GM19452 (cell line): ENCODE results near the gene TRIM71.
A peak's percentile ranks its signal among the peaks of the same experiment; 100 is the strongest.
"Not testable (repeated sequence)": the region's sequence is repeated elsewhere in the genome, so short reads cannot be mapped to it uniquely, and the experiment has no call there.

ENCODE experiments used
- ATAC-seq: cut with Tn5 transposase; IDR thresholded peaks from one replicate; pipeline ENCODE4 v1.9.1; 2021; ENCODE audit not compliant: unreplicated experiment

TRIM71 gene

GRCh38 chr3:32842531-32842931 lies 24.7 kb downstream of the TRIM71 start:
- peak; percentile 67 for ATAC-seq

- peak; percentile 13 for ATAC-seq
Observed at GRCh38 chr3:32842987-32843386, 25.2 kb downstream of the TRIM71 start.

- no peak for ATAC-seq
Observed at GRCh38 chr3:32843510-32844321, 25.9 kb downstream of the TRIM71 start.

- ATAC-seq = no peak
Observed at GRCh38 chr3:32844322-32844654, 26.5 kb downstream of the TRIM71 start.

GRCh38 chr3:32844914-32845313 lies 27.1 kb downstream of the TRIM71 start:
- no peak for ATAC-seq

GRCh38 chr3:32845546-32845945 lies 27.7 kb downstream of the TRIM71 start:
- not testable (repeated sequence) for ATAC-seq

GRCh38 chr3:32847045-32847444 lies 29.2 kb downstream of the TRIM71 start:
- not testable (repeated sequence) for ATAC-seq

- no peak for ATAC-seq
Observed at GRCh38 chr3:32847528-32847927, 29.7 kb downstream of the TRIM71 start.

- ATAC-seq = no peak
Observed at GRCh38 chr3:32848215-32848614, 30.4 kb downstream of the TRIM71 start.

- ATAC-seq = no peak
Observed at GRCh38 chr3:32849046-32849445, 31.2 kb downstream of the TRIM71 start.

GRCh38 chr3:32850226-32850625 lies 32.4 kb downstream of the TRIM71 start:
- ATAC-seq = no peak

- ATAC-seq = no peak
Observed at GRCh38 chr3:32850636-32851035, 32.8 kb downstream of the TRIM71 start.

- ATAC-seq = no peak
Observed at GRCh38 chr3:32852146-32852545, 34.3 kb downstream of the TRIM71 start.

GRCh38 chr3:32855350-32855953 lies 37.7 kb downstream of the TRIM71 start:
- ATAC-seq = no peak

- no peak for ATAC-seq
Observed at GRCh38 chr3:32856355-32856889, 38.6 kb downstream of the TRIM71 start.

GRCh38 chr3:32856901-32857507 lies 39.2 kb downstream of the TRIM71 start:
- no peak for ATAC-seq

- no peak for ATAC-seq
Observed at GRCh38 chr3:32857921-32858320, 40.1 kb downstream of the TRIM71 start.

- no peak for ATAC-seq
Observed at GRCh38 chr3:32859604-32860237, 41.9 kb downstream of the TRIM71 start.

GRCh38 chr3:32860499-32860898 lies 42.7 kb downstream of the TRIM71 start:
- no peak for ATAC-seq

GRCh38 chr3:32861681-32862080 lies 43.9 kb downstream of the TRIM71 start:
- ATAC-seq = no peak

GRCh38 chr3:32862247-32862935 lies 44.6 kb downstream of the TRIM71 start:
- no peak for ATAC-seq
